D721Med (cell line): ENCODE results near the gene ZNF850.
A peak's percentile ranks its signal among the peaks of the same experiment; 100 is the strongest.
"Not testable (repeated sequence)": the region's sequence is repeated elsewhere in the genome, so short reads cannot be mapped to it uniquely, and the experiment has no call there.

ENCODE experiments used
- DNase-seq: peaks from one replicate; pipeline ENCODE4 v3.0.0; 2011; ENCODE audit warnings: low spot score; ENCODE audit not compliant: insufficient read length
- FAIRE-seq: peaks from 2 replicates; lab custom pipeline; 2011; peaks lifted over from hg19 to GRCh38; lab: Jason Lieb, UNC
- TF ChIP-seq, protein P1 (sequence below): IDR thresholded peaks from 2 replicates; pipeline ENCODE4 v1.5.1; 2012; ENCODE audit warnings: mild to moderate bottlenecking, control low read depth; ENCODE audit not compliant: insufficient read depth; ENCODE audit errors: missing control alignments

Gene ZNF850

DNA sequence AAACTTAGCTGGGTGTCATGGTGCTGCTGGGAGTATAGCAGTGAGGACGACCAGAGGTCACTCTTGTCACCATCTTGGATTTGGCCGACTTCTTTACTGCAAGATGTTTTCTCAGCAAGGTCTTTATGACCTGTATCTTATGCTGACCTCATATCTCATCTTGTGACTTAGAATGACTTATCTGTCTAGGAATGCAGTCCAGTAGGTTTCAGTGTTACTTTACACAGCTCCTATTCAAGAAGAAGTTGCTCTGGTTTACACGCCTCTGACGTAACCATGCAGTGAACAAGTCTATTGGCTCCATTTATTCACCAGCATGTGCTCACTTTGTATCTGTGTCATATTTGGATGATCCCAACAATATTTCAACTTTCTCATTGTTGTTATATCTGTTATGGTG lies 26.7 kb downstream of the ZNF850 start:
- no peak for DNase-seq
- no peak for FAIRE-seq
- TF ChIP-seq, protein P1, sequence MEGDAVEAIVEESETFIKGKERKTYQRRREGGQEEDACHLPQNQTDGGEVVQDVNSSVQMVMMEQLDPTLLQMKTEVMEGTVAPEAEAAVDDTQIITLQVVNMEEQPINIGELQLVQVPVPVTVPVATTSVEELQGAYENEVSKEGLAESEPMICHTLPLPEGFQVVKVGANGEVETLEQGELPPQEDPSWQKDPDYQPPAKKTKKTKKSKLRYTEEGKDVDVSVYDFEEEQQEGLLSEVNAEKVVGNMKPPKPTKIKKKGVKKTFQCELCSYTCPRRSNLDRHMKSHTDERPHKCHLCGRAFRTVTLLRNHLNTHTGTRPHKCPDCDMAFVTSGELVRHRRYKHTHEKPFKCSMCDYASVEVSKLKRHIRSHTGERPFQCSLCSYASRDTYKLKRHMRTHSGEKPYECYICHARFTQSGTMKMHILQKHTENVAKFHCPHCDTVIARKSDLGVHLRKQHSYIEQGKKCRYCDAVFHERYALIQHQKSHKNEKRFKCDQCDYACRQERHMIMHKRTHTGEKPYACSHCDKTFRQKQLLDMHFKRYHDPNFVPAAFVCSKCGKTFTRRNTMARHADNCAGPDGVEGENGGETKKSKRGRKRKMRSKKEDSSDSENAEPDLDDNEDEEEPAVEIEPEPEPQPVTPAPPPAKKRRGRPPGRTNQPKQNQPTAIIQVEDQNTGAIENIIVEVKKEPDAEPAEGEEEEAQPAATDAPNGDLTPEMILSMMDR, result no peak

DNA sequence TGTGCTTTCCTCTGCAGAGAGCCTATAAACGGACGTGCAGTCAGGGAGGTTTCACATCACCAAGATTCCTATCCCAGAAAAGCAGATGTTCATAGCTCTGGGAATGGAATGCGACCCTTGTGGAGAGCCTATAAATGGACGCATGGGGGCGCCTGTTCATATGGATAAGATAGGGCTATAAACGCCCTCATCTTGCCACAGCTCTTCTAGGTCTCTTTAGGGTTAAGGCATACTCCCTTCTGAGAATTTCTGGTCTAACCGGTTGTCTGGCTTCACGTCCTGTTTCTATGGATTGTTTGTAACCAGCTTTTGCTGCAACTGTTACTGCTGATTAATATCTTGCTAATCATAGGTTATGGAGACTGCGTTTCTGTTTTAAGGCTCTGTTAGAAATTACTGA lies 36.4 kb downstream of the ZNF850 start:
- not testable (repeated sequence) for DNase-seq, FAIRE-seq

- DNase-seq, result no peak
- TF ChIP-seq, protein P1, result no peak
- no peak for FAIRE-seq
These were observed 52.7 kb downstream of the ZNF850 start for GRCh38 chr19:36719687-36720556.

- DNase-seq, result no peak
- FAIRE-seq, result no peak
- TF ChIP-seq, protein P1, result no peak
These were observed 63.2 kb downstream of the ZNF850 start for GRCh38 chr19:36709423-36709822.

GRCh38 chr19:36707134-36707533 lies 65.5 kb downstream of the ZNF850 start:
- TF ChIP-seq, protein P1, result no peak
- DNase-seq, result no peak
- no peak for FAIRE-seq

DNA sequence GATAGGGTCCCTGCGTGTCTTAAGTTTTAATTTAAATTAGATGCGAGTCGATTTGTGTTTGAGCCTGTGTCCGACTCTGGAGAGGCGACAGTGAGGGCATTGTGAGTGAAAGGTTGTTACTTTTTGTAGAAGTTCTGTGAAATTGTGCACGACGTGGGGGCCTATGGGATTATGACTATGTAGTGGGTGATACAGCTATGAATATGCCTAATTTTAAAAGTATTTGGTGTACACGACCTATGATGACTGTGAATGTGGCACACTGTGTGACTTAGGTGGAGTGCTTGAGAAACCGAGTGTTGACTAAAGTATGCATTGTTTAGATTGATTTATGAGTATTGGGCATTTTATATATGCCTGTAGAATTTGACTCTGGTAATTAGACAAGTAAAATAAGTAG lies 84.5 kb downstream of the ZNF850 start:
- DNase-seq, result no peak
- TF ChIP-seq, protein P1, result no peak
- no peak for FAIRE-seq

GRCh38 chr19:36687214-36688056 lies 85.2 kb downstream of the ZNF850 start, which contains the start of gene ZNF567:
ZNF567 (plus strand) TSS chr19:36687612; CDS start chr19:36694868, 7,256 bp downstream.
- DNase-seq, result peak; percentile 93
- TF ChIP-seq, protein P1, result no peak
- no peak for FAIRE-seq
